Measurements from ENCODE around the gene POLN. TPM values are rescaled to one million over a fixed set of nuclear protein-coding genes. Genes with fewer than 3 reads are reported as not detected.
A peak's percentile ranks its signal among the peaks of the same experiment; 100 is the strongest.

POLN gene
- total RNA-seq = 2.0 TPM
- long read RNA-seq, partial matches to known transcripts = 0 of 1 reads
- long read RNA-seq, other reads (novel, unspliced or antisense) = 1 of 1 reads

DNA sequence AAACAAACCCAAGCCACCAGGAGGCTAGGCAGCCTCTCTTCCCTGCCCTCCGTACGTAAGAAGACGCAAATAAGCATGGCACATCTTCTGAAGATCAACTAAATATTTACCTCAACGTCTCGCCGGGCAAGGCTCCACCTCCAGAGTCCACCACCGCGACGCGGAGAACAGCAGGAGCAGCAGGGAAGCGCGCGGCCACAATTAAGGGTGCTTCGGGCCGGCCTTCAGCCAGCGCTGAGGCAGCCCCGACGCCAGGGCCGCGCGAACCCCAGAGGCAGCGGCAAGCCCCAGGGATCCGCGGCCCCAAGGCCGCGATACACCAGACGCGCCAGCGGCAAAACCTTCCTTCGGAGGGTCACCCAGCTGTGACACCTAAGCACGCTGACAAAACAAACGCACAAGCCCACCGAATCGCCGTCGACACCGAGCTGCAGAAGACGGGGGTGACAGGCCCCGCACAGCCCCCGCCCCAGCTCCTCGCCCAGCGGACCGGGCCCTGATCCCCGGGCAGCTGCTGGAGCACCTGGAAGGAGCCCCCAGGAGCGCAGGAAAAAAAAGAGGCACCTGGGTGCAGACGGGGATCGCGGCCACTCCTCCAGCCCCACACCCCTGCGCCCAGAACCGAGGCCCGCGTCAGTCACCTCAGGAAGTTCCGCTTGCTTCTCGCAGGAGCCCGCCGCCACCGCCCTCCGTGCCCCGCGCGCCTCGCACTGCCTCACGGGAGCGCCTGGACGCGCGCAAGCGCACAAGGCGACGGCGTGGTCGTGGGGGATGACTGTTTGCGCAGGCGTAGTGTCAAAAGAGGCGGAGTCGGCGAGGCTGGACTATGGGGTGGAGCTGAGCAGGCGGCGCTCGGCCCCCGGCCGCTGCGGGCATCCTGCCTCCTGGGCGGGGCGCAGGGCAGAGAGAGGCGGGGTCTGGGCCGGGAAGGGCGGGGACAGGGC lies at the start of gene POLN, which contains the start of gene HAUS3:
POLN (minus strand) TSS at position 712 of the 944 bp plus-strand sequence. CDS start 12,890 bp downstream, outside the sequence.
HAUS3 (minus strand) TSS at position 712 of the 944 bp plus-strand sequence. CDS start 1,175 bp downstream, outside the sequence.
- intact Hi-C loops (cut with DNase I) = loop anchor here (2.0 to 5.0 kb wide), 2 partner anchors 15 to 176 kb away; partner anchors contain the start of genes CFAP99 and ZFYVE28
- DNase-seq (ENCODE audit: missing footprints) (peak; percentile 99), ATAC-seq (peak; percentile 98)

DNA sequence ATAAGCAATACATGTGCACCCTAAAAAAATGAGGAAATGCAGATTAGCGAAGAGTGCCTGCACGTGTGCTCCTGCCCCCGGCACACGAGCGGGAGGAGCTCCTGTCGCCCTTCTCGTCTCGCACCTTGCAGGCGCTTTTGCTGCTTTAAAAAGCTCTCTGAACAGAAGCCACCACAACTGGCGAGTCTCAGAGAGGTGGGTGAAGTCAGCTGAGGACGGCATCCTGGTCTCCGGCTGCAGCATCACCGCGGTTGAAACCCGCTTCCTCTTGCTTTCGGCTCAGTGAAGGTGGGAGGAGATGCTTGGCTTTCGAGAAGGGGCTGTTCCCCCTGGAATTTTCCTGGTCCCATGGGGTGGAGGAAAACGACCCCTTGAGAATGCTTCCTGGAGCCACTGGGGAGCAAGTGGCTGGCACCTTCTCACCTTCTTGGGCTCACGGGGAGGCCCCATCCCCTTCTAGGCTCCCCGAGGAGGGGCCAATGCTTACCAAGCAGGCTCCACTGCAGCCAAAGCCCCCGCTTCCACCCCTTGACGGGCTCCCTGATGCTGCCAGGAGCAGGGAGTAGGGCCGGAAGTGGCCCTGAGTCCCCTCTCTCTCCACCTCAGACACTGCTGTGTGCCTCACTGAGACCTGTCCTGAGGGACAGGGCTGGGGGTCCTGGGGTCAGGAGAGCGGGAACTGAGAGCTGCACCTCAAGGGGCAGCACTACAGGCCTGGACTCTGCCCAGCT lies 49.2 kb upstream of the POLN start:
- ATAC-seq = no peak
- DNase-seq (ENCODE audit: missing footprints) = peak; percentile 53
- intact Hi-C loops (cut with DNase I) = no loop called here

DNA sequence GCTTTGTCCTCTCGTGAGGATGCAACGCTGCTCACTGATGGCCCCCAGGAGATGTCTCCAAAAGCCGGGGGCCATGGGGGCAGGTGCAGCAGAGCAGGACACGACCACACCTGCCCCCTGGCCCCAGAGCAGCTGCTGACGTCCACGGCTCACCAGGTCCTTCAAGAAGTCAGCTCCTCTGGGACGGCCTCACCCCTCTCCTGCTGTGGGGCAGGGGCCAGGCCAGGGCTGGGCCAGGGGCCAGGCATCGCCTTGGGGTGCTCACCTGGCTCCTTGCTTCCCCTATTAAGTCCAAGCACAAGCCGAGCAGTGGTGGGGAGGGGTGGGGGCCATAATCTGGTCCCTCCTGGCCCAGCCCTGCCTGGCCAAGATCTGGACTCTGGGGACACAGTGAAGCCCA lies 48.6 kb upstream of the POLN start:
- DNase-seq (ENCODE audit: missing footprints) = peak; percentile 56
- intact Hi-C loops (cut with DNase I) = no loop called here
- ATAC-seq = no peak

DNA sequence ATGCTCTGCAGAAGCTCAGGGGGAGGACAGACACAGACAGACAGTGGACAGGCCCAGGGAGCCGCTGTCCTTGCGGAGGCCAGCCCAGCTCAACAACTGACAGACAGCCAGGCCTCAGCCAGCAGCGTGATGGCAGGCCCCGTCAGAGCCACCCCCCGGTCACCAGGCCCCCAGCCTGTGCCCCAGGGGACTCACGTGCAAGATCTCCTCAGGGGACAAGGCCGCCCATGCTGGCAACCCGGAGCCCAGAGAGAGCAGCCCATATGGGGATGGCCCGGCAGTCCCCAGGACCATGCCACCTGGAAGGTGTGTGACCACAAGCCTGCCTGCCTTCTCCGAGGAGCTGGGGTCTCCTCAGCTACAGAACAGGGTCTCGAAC lies 48.0 kb upstream of the POLN start:
- intact Hi-C loops (cut with DNase I) = no loop called here
- ATAC-seq (no peak), DNase-seq (ENCODE audit: missing footprints) (peak; percentile 50)

DNA sequence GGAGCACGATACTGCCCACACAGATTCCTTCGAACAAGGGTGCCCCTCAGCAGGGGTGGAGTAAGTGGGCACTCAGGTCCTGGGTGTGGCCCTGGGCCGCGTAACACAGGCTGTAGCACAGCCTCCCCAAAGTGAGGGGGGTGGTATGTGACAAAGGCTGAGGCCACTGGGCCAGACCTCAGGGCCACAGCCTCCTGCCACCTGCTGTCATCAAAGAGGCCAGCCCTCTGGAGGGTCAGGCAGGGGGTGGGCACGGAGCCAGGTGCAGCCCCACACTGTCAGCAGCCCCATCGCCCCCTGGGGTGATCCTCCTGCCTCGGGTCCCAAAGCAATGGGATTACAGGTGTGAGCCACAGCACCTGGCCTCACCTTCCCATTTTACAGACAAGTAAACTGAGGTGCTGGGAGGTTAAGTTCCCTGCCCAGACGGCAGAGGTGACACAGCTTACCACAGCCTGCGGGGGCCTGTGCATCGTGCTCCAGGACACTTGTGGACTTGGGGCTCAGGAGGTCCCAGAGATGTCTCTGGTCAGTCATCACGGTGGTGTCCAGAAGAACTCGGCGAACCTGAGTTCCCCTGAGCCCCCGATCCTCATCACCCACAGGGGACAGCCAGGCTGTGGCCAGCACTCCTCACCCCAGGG lies 47.5 kb upstream of the POLN start:
- DNase-seq (ENCODE audit: missing footprints) = no peak
- ATAC-seq = no peak
- intact Hi-C loops (cut with DNase I) = no loop called here

DNA sequence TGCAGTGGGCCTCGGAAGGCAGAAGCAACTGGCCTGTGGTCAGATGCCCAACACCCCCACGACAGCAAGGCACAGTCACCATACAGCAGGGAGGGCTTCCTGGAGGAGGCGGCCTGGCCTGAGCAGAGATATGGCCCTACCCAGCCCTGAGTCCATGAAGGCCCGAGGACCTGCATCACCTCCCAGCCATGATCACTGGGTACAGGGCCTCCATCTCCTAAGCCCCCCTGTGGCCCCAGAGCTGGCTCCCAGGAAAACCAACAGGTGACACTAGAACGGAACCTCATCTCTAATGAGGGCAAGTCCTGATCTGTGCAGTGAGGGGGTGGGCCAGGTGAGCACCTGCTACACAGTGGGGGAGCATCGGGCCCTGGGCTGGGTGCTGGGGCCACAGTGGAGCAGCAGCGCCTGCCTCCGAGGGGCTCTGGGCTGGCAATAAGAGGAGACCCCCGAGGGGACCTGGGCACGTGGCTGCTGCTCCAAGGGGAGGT lies 46.2 kb upstream of the POLN start:
- ATAC-seq = no peak
- intact Hi-C loops (cut with DNase I) = no loop called here
- DNase-seq (ENCODE audit: missing footprints) = peak; percentile 41

DNA sequence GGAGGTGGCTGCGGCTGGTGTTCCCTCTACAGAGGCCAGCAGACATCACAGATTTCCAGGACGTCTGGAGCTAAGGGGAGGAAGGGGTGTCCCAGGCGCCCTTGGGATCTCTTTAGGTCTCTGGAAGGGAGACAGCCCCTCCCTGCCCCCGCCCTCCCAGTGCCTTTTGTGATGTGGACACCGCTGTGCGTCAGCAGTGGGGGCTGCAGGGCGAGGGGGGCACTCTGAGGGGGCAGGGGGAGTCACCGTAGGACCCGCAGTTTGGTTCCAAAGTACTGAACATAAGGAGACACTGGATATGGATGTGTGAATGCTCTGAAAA lies 45.6 kb upstream of the POLN start:
- no peak for ATAC-seq
- DNase-seq (ENCODE audit: missing footprints) = peak; percentile 51
- intact Hi-C loops (cut with DNase I) = no loop called here

DNA sequence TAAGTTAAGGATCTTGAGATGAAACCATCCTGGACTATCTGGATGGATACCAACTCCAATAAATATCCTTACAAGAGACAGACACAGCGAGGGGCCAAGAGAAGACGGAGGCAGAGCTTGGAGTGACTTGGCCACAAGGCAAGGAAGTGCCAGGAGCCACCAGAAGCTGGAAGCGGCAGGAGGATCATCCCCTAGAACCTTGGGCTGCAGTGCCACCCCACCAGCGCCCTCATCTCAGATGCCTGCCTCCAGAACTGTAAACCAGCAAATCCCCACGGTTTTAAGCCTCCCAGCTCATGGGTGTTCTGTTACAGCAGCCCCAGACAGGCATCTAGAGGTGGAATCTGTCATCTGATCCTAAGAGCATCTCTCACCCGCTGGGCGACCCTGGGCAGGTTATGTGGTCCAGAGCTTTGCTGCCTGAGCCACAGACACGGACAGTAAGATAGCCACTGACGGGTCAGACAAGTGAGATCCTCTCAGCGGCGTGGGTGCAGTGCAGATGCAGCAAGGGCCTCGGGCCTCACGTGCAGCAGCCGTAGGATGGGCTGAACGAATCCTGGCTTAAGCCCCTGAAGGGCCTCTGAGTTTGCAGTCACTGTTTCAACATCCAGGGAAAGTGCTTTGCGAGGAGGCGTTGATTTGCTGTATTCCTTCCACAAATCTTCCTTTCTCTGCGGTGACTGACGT lies 45.1 kb upstream of the POLN start:
- DNase-seq (ENCODE audit: missing footprints) (peak; percentile 47), ATAC-seq (no peak)
- intact Hi-C loops (cut with DNase I) = no loop called here

DNA sequence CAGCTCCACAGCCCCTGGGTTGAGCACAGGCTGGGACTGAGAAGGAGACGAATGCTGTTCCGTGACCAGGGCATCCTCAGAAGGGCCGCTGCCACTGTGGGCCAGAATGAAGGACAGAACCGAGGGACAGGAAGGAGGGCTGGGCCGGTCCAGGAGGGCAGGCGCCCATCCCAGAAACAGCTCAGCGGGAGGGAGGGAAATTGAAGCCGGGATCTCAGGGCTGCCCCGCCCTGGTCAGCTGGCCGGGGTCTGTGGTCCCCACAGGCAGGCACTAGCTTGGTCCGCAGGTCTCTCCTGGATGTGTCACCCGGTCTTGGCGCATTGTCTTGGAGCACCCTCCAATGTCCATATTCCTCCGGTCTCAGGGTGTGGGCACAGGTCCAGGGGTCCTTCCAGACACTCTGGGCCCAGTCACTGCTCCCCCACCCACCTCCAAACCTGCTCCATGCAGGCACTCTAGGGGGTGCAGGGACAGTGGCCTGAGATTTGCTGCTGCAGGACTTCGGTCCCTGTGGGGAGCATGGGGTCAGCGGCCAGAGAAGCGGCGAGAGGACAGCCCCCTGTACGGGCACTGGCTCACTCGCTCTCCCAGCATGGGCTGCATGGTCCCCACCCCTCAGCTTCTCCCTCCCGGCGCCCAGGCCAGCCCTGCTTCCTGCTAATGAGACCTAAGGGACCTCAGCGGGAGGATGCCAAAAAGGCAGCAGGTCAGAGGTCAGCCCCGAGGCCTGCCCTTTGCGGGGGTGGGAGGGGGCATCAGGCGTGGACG lies 43.9 kb upstream of the POLN start:
- peak; percentile 70 for DNase-seq (ENCODE audit: missing footprints)
- ATAC-seq = no peak
- intact Hi-C loops (cut with DNase I) = no loop called here

DNA sequence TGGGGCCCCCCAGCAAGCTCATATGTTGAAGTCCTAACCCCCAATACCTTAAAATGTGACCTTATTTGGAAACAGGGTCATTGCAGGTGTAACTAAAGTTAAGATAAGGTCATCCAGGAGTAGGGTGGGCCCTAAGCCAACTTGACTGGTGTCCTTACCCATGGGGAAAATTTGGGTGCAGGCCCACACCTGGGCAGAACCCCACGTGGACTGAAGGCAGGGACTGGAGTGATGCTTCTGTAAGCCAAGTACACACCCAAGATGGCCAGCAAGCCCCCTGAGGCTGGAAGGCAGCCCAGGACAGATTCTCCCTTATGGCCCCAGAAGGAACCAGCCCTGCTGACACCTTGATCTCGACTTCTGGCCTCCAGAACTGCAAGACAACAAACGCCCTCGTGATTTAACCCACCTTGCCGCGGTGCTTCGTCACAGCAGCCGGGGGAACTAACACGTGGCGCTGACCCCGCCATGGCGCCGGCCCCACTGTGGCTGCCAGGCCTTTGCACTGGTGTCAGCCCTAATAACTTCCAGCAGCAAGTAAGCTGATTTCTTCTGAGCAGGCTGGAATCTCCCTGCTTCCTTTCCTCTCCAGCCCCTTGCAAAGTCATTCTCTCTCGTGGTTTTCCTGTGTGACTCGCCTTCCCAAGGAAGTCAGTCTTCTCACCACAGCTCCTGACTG lies 43.2 kb upstream of the POLN start:
- DNase-seq (ENCODE audit: missing footprints) (peak; percentile 50), ATAC-seq (no peak)
- intact Hi-C loops (cut with DNase I) = no loop called here

DNA sequence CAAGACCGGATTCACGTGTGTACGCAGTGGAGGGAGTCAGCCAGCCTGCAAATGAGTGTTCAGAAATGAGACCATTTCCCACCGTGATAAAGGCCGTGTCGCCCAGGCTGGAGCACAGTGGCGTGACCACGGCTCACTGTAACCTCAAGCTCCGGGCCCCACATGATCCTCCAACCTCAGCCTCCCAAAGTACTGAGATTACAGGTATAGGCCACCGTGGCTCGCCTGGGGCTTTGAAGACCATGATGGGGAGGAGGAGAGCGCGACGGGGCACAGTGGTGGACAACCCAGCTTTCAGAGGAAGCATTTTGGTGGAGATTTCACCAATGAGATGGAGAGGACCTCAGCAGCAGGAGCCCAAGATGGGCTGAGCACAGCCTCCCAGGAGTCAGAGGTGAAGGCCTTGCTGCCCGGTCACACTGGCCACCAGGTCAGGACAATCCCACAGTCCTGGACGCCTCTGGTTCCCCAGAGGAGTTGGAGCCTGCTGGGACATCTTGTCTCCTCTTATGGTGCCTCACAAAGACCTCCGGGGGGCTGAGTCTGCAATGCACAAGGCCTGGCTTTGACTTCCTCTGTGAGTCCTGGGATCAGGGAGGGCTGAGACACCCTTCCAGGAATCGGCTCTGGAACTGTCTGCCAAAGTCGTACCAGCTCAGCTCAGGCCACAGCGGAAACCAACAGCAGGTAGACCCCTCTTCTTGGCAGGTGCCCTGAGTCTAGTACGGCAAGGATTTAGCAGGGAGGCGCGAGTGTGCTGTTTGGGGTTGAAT lies 42.4 kb upstream of the POLN start:
- intact Hi-C loops (cut with DNase I) = no loop called here
- DNase-seq (ENCODE audit: missing footprints) = peak; percentile 60
- no peak for ATAC-seq

DNA sequence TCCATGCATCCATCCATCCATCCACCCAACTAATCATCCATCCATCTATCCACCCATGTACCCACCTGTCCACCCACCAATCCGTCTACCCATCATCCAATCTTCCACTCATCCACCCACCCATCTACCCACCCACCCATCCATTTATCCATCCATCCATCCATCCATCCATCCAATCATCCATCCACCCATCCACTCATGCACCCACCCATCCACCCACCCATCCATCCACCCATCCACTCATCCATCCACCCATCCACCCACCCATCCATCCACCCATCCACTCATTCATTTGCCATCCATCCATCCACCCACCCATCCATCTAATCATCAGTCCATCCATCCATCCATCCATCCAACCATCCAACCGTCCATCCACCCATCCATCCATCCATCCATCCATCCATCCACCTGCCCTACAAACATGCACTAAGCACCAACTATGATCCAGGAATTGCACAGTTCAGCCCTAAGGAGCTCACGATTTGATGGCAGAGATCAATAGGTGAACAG lies 41.3 kb upstream of the POLN start:
- no peak for DNase-seq (ENCODE audit: missing footprints)
- no peak for ATAC-seq
- intact Hi-C loops (cut with DNase I) = no loop called here

DNA sequence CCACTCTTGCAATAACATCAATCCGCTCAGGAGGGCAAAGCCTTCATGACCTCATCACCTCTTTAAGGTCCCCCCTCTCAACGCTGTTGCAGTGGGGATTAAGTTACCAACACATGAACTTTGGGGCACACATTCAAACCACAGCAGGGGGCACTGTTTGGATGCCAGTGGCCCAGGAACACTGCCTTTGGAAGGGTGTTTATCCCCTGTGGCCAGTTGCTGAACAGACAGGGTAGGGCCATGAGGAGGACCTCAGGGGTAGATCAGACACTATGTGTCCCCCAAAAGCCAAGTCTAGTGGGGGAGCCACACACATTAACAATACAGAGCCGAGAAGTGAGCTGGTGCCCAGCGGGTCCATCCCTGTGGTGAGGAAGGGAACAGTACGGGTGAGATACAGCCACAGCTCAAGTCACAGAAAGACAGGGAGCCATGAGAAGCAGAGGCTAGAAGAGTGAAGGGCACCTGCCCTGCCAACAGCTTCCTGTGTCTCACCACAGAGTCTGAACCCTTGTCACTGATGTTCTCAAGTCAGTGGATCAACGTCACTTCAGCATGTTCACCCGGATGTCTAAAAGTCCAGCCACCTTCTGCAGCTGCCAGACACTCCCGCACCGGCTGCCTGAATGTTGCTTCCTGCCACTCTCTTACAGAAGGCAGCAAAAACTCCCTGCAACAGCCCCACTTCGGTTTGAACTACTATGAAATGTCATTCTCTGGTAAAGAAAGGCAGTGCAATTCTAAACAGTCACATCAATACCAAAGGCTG lies 39.8 kb upstream of the POLN start:
- intact Hi-C loops (cut with DNase I) = no loop called here
- ATAC-seq (peak; percentile 23), DNase-seq (ENCODE audit: missing footprints) (peak; percentile 45)

DNA sequence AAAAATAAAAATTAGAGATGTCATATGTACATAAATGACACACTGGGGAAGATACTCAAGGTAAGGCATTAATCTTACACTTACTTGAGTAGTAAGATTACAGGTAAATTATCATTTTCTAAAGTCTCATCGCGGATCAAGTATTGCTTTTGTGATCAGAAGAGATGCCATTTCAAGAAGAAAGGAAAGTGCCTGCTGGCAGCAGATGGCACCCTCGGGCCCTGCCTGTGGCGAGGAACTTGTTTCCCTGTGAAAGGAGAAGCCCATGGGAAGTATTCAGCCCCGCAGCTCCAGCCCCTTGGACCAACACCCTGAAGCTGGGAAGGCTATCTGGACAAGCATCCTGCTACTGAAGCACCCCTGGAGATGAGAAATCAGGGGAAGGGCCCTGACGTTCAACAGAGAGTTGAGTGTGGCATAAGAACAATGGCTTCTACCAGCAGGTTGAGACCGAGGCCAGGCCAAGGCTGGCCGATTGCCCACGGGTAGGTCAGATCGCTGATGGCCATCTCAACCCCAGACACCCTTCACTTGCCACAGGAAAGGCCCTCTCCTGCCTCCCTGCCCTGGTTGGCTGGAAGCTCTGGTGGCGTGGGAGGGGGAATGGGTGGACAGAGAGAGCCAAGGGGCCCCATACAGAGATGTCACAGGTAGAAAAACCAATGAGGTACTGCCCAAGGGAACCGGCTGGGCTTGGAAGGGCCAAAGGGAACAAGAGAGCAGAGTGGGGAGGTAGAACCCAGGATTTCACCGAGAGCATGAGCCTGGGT lies 38.8 kb upstream of the POLN start:
- intact Hi-C loops (cut with DNase I) = no loop called here
- ATAC-seq (no peak), DNase-seq (ENCODE audit: missing footprints) (peak; percentile 63)

DNA sequence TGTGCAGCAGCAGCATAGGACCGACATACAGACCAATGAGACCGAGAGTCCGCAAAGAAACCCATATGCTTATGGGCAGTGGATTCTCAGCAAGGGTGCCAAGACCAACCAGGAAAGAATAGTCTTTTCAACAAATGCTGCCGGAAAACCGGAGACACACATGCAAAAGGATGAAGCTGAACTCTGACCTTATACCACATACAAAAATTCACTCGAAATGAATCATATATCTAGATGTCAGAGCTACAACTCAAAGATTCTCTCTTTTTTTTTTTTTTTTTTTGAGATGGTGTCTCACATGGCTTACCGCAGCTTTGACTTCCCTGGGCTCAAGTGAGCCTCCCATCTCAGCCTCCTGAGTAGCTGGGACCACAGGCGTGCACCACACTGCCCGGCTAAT lies 36.0 kb upstream of the POLN start:
- intact Hi-C loops (cut with DNase I) = no loop called here
- ATAC-seq = no peak
- DNase-seq (ENCODE audit: missing footprints) = no peak
